GM12878 (cell line): ENCODE results near the gene ADARB1. TPM values are rescaled to one million over a fixed set of nuclear protein-coding genes. Genes with fewer than 3 reads are reported as not detected.

Source experiments
- ATAC-seq: fragments of 200-7000 bp; cut with Tn5 transposase; 3 replicates; pipeline ENCODE4 v1.9.1; 2020; ENCODE audit warnings: mild to moderate bottlenecking, moderate library complexity
- BruUV-seq: library from RNA; stranded (reverse); fragments of 400-500 nt; replicated peaks from 2 replicates; lab custom pipeline; 2021; lab: Mats Ljungman, UMichigan
- CTCF ChIA-PET: fragments of 300-600 bp; sonication (Branson Sonifier 250); formaldehyde crosslinking; extraction: SDS; loops from one replicate; lab custom pipeline; 2021; ENCODE audit warnings: inconsistent platforms; lab: Yijun Ruan, JAX
- POLR2A ChIA-PET: fragments of 350-600 bp; formaldehyde crosslinking; extraction: SDS; loops from one replicate; lab custom pipeline; 2021; ENCODE audit warnings: inconsistent platforms; lab: Charles Lee
- RAD21 ChIA-PET: fragments of 300-600 bp; sonication (Branson Sonifier 250); formaldehyde crosslinking; loops from one replicate; lab custom pipeline; 2023; ENCODE audit warnings: antibody characterized with exemption; ENCODE audit not compliant: unreplicated experiment; lab: Charles Lee
- SMC1A ChIA-PET: fragments of 300-600 bp; sonication (Branson Sonifier 250); formaldehyde crosslinking; loops from one replicate; lab custom pipeline; 2023; ENCODE audit not compliant: unreplicated experiment, uncharacterized antibody; lab: Charles Lee
- DNase-seq: peaks from one replicate; pipeline ENCODE4 v3.0.0-alpha.2; 2011; ENCODE audit warnings: low read depth, low spot score
- FAIRE-seq: peaks from 3 replicates; lab custom pipeline; 2011; peaks lifted over from hg19 to GRCh38; lab: Jason Lieb, UNC
- H2AFZ ChIP-seq: 2 replicates; pipeline ENCODE4 v1.6.0; 2011; ENCODE audit warnings: low read depth, low read length, control low read depth; ENCODE audit not compliant: control insufficient read depth
- H3K27ac ChIP-seq: 2 replicates; pipeline ENCODE4 v1.5.1; 2011; ENCODE audit warnings: control low read depth; ENCODE audit not compliant: control insufficient read depth, insufficient read depth
- H3K27me3 ChIP-seq, 2 experiments: replicated peaks in 1 of 2; 2 replicates each; pipeline versions ENCODE4 v1.6.0 to v1.6.1; 2011; ENCODE audit warnings: low read length in 1 of 2; ENCODE audit not compliant: control insufficient read depth in 2 of 2, insufficient read depth in 2 of 2
- H3K36me3 ChIP-seq, 2 experiments: 2 replicates each; pipeline ENCODE4 v1.5.1; 2011; ENCODE audit warnings: low read length in 1 of 2; ENCODE audit not compliant: control insufficient read depth in 2 of 2, insufficient read depth in 2 of 2
- H3K4me1 ChIP-seq: 2 replicates; pipeline ENCODE4 v1.6.1; 2011; ENCODE audit warnings: mild to moderate bottlenecking, low read length, moderate library complexity, mixed read lengths; ENCODE audit not compliant: control insufficient read depth, insufficient read depth
- H3K4me2 ChIP-seq: 2 replicates; pipeline ENCODE4 v1.6.0; 2011; ENCODE audit warnings: control low read depth; ENCODE audit not compliant: control insufficient read depth, insufficient read depth
- H3K4me3 ChIP-seq: fragments of 200-600 bp; sonication (generic); 2 replicates; pipeline ENCODE4 v1.5.1; 2016
- H3K79me2 ChIP-seq: 2 replicates; pipeline ENCODE4 v1.6.0; 2011; ENCODE audit warnings: low read length; ENCODE audit not compliant: control insufficient read depth, insufficient read depth
- H3K9ac ChIP-seq: 2 replicates; pipeline ENCODE4 v1.8.0; 2011; ENCODE audit warnings: low read length, control low read depth, mixed read lengths; ENCODE audit not compliant: control insufficient read depth, insufficient read depth
- H3K9me3 ChIP-seq: replicated peaks from 3 replicates; pipeline ENCODE4 v1.5.1; 2011; ENCODE audit warnings: mild to moderate bottlenecking, low read length; ENCODE audit not compliant: control insufficient read depth, insufficient read depth
- H4K20me1 ChIP-seq: 2 replicates; pipeline ENCODE4 v1.6.0; 2011; ENCODE audit not compliant: control insufficient read depth, insufficient read depth
- ATF2 ChIP-seq: IDR thresholded peaks from 2 replicates; pipeline ENCODE4 v1.6.1; 2012; ENCODE audit warnings: low read length, inconsistent platforms
- BCL11A ChIP-seq: IDR thresholded peaks from 2 replicates; pipeline ENCODE4 v1.6.1; 2011; ENCODE audit warnings: low read depth, low read length
- BMI1 ChIP-seq: fragments of 450-650 bp; IDR thresholded peaks from 2 replicates; pipeline ENCODE4 v1.6.1; 2016; ENCODE audit warnings: mild to moderate bottlenecking, moderate library complexity, borderline replicate concordance
- CEBPZ ChIP-seq: fragments of 150-350 bp; IDR thresholded peaks from 2 replicates; pipeline ENCODE4 v1.6.1; 2016; ENCODE audit warnings: low read depth, low read length
- CHD2 ChIP-seq: IDR thresholded peaks from 2 replicates; pipeline ENCODE4 v1.6.1; 2011; ENCODE audit warnings: low read depth, low read length, improper control_type of control experiment, borderline replicate concordance
- E2F8 ChIP-seq: fragments of 450-650 bp; IDR thresholded peaks from 2 replicates; pipeline ENCODE4 v1.6.1; 2018; ENCODE audit warnings: mild to moderate bottlenecking, low read depth, moderate library complexity; ENCODE audit not compliant: partially characterized antibody
- E4F1 ChIP-seq: fragments of 450-650 bp; IDR thresholded peaks from 2 replicates; pipeline ENCODE4 v1.6.1; 2018; ENCODE audit warnings: borderline replicate concordance, mild to moderate bottlenecking; ENCODE audit not compliant: partially characterized antibody
- KLF5 ChIP-seq: fragments of 450-650 bp; IDR thresholded peaks from 2 replicates; pipeline ENCODE4 v1.6.1; 2014; ENCODE audit warnings: mild to moderate bottlenecking; ENCODE audit not compliant: partially characterized antibody
- MTA3 ChIP-seq: IDR thresholded peaks from 2 replicates; pipeline ENCODE4 v1.6.1; 2012; ENCODE audit warnings: low read length, inconsistent platforms, borderline replicate concordance
- MYB ChIP-seq: fragments of 150-350 bp; IDR thresholded peaks from 2 replicates; pipeline ENCODE4 v1.6.1; 2014; ENCODE audit warnings: mild to moderate bottlenecking, low read depth, low read length, borderline replicate concordance
- WGBS: methylation state at CpG from one replicate; pipeline ENCODE4 v1.1.6; 2016; ENCODE audit warnings: low lambda C conversion rate; ENCODE audit not compliant: insufficient replicate concordance, insufficient coverage; ENCODE audit errors: missing lambda C conversion rate; 5-methylcytosine and 5-hydroxymethylcytosine counted together
- in situ Hi-C: fragments of 300-500 bp; cut with MboI; formaldehyde crosslinking; loops from 9 replicates; pipeline ENCODE4 v1.14.3; 2018; ENCODE audit warnings: mixed read lengths
- intact Hi-C: fragments of 100-400 bp; cut with micrococcal nuclease; formaldehyde crosslinking; loops from one replicate; pipeline ENCODE4 v1.14.2; 2022; ENCODE audit not compliant: unreplicated experiment
- polyA plus RNA-seq, 11 experiments: library from polyadenylated mRNA; depleted of rRNA in 4 of 11; unstranded in 6 of 11; stranded (reverse) in 5 of 11; fragments of >200 nt; fragmentation: Nextera tagmentation in 4 of 11; fragmentation: Illumina TruSeq in 1 of 11; extraction: Ambion mirVana in 4 of 11; extraction: Trizol in 1 of 11; gene quantifications; 1 replicate in 1 of 11; 2 replicates in 10 of 11; pipeline versions ENCODE4 v1.2.1 to v1.2.3, GENCODE V29; 2011 to 2016; ENCODE audit warnings: inconsistent platforms in 2 of 11, missing spikeins in 2 of 11, low read depth in 1 of 11
- total RNA-seq, 4 experiments: library from RNA; depleted of rRNA in 3 of 4; stranded (reverse); fragments of >200 nt in 3 of 4; fragmentation: Illumina TruSeq in 1 of 4; extraction: Trizol in 1 of 4; gene quantifications; 2 replicates each; pipeline versions ENCODE4 v1.2.1 to v1.2.3, GENCODE V29; 2013 to 2021

ADARB1 gene
- total and polyA plus RNA-seq, 10 of the 15 experiments (the other 5 are each of a cell fraction or from before 2014, with no cell fraction given): 5.7 to 61.7 (median 25.3) TPM

GRCh38 chr21:45186709-45187108 is 112.3 kb downstream of the ADARB1 start:
- no peaks in the 10 kb centered on the region; the same call in none of the 3 replicates for H3K9me3 ChIP-seq
- no peaks in the 10 kb centered on the region for H3K4me1 ChIP-seq
- ChIA-PET CTCF (no interaction called here), RAD21 (no interaction called here), POLR2A (no interaction called here), SMC1A (no interaction called here)
- H3K27ac ChIP-seq: no peak overlapping the region
- DNase-seq (no peak), ATAC-seq (no peak), FAIRE-seq (no peak)
- H3K36me3 ChIP-seq: peaks cover 0 to 4% of the 10 kb centered on the region in 2 experiments; a peak in 1 of 4 replicates
- no peaks in the 10 kb centered on the region for H4K20me1 ChIP-seq
- no peaks in the 10 kb centered on the region for H3K27me3 ChIP-seq
- intact Hi-C loops (no loop called here), in situ Hi-C loops (no loop called here)
- H2AFZ ChIP-seq: no peak overlapping the region
- H3K9ac ChIP-seq: no peak overlapping the region
- no peak overlapping the region for H3K4me3 ChIP-seq
- BruUV-seq: no TSS peak
- WGBS: 30% methylated on average over 1 of the region's 1 CpG
- H3K4me2 ChIP-seq: no peak overlapping the region
- H3K79me2 ChIP-seq: no peaks in the 10 kb centered on the region
- TF ChIP-seq E4F1 (no peak), MYB (no peak), BCL11A (no peak), BMI1 (no peak), MTA3 (no peak), KLF5 (no peak), CEBPZ (no peak), ATF2 (no peak), CHD2 (no peak), E2F8 (no peak)
